Lower leg skin (tissue), 3 donors: ENCODE data around the gene DDX24.

Experiments
- POLR2A ChIP-seq, 2 donors: fragments of 450-650 bp; IDR thresholded peaks; one replicate each; pipeline ENCODE4 v1.6.1; 2016 to 2017; ENCODE audit warnings: antibody characterized with exemption in 2 of 2, mild to moderate bottlenecking in 1 of 2, moderate library complexity in 1 of 2
- TF ChIP-seq, protein P1 (sequence below), 3 donors: fragments of 450-650 bp; IDR thresholded peaks; one replicate each; pipeline ENCODE4 v1.5.1; 2016; ENCODE audit warnings: antibody characterized with exemption in 3 of 3, mild to moderate bottlenecking in 3 of 3, moderate library complexity in 2 of 3

DNA sequence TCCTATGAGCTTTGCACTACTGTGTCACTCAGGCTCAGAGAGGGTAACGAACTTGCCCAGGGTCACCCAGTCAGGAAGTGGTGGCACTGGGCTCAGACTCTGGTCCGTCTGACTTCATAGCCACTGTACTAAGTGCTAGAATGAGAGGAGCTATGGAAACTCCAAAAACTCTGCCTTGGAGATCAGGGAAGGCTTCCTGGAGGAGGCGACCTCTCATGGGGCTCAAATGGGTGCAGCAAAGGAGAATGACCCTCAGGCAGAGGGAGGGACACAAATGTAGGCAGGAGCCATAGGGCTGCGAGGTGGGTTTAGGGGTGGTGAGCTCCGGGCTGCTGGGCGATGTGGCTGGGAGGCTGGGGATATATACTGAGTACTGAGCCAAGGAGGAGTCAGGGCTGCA, 80.7 kb downstream of the DDX24 start:
- TF ChIP-seq, protein P1, sequence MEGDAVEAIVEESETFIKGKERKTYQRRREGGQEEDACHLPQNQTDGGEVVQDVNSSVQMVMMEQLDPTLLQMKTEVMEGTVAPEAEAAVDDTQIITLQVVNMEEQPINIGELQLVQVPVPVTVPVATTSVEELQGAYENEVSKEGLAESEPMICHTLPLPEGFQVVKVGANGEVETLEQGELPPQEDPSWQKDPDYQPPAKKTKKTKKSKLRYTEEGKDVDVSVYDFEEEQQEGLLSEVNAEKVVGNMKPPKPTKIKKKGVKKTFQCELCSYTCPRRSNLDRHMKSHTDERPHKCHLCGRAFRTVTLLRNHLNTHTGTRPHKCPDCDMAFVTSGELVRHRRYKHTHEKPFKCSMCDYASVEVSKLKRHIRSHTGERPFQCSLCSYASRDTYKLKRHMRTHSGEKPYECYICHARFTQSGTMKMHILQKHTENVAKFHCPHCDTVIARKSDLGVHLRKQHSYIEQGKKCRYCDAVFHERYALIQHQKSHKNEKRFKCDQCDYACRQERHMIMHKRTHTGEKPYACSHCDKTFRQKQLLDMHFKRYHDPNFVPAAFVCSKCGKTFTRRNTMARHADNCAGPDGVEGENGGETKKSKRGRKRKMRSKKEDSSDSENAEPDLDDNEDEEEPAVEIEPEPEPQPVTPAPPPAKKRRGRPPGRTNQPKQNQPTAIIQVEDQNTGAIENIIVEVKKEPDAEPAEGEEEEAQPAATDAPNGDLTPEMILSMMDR (IDR thresholded peaks at IDR 0.05) = no peak
- TF ChIP-seq POLR2A (IDR thresholded peaks at IDR 0.05) = no peak
